ENCODE data around the gene ARHGEF5.
"Not testable (repeated sequence)": the region's sequence is repeated elsewhere in the genome, so short reads cannot be mapped to it uniquely, and the experiment has no call there.

DNA sequence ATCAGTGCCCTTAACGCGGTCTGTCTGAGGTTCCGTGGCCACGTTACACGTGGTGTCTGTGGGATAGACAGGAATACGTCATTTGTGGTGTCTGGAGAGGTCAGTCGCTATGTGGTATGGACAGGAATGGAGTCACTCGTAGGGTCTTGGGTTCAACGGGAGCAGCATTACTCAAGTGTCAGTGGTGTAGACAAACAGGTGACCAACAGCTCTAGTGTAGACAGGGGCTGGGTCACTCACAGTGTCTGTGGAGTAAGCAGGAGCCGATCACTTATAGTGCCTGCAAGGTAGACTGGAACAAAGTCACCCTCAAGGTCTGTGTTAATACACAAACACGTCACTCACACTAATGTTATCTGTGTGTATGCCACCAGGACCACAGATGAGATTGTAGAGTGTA lies 1.7 kb downstream of the ARHGEF5 start:
- TF ChIP-seq POLR2AphosphoS5 (IDR thresholded peaks at IDR 0.05; ENCODE audit: borderline replicate concordance, low read depth, low read length); EZH2 (IDR thresholded peaks at IDR 0.05); FOXP2 (optimal IDR thresholded peaks at IDR 0.05; ENCODE audit: control extremely low read depth, extremely low read length, insufficient read depth): not testable (repeated sequence)
